ENCODE data around the gene DNAH14. TPM values are rescaled to one million over a fixed set of nuclear protein-coding genes. Genes with fewer than 3 reads are reported as not detected.

DNAH14 gene
- total and polyA plus RNA-seq, 10 of the 15 experiments (the other 5 are each of a cell fraction or from before 2014, with no cell fraction given), result 2.0 to 7.9 (median 4.8) TPM

DNA sequence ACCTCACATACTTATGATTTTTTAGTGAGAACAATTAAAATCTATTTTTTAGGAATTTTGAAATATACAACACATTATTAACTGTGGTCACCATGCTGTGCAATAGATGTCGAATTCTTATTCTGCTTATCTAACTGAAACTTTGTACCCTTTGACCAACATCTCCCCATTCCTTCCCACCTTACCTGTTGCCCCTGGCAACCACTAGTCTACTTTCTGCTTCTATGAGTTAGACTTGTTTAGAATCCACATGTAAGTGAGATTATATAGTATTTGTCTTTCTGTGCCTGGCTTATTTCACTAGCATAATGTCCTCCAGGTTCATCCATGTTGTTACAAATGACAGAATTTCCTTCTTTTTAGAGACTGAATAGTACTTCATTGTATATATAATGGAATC lies 330.1 kb downstream of the DNAH14 start:
- FAIRE-seq (no peak), ATAC-seq (no peak), DNase-seq (ENCODE audit: low read depth, low spot score) (no peak)
- ChIA-PET RAD21 (ENCODE audit: unreplicated experiment) (no interaction called here), POLR2A (no interaction called here), CTCF (no interaction called here), SMC1A (ENCODE audit: uncharacterized antibody, unreplicated experiment) (no interaction called here)
- BruUV-seq (replicated peaks), result no TSS peak
- no peak overlapping the region for H3K27ac ChIP-seq (ENCODE audit: control insufficient read depth, insufficient read depth)
- in situ Hi-C loops (cut with MboI), result no loop called here
- no peaks in the 10 kb centered on the region for H3K36me3 ChIP-seq (ENCODE audit: control insufficient read depth in 2 of 2, insufficient read depth in 2 of 2, low read length in 1 of 2)
- H3K4me1 ChIP-seq (ENCODE audit: control insufficient read depth, insufficient read depth, low read length), result no peaks in the 10 kb centered on the region
- H4K20me1 ChIP-seq (ENCODE audit: control insufficient read depth, insufficient read depth), result no peaks in the 10 kb centered on the region
- TF ChIP-seq FOS (IDR thresholded peaks at IDR 0.05; ENCODE audit: borderline replicate concordance, extremely low read depth, insufficient read length) (no peak), HDGF (IDR thresholded peaks at IDR 0.05) (no peak), DPF2 (IDR thresholded peaks at IDR 0.05) (no peak), HDAC2 (IDR thresholded peaks at IDR 0.05) (no peak), ZNF24 (IDR thresholded peaks at IDR 0.05) (no peak), NRF1 (conservative IDR thresholded peaks at IDR 0.05; ENCODE audit: low read depth, low read length) (no peak), TBL1XR1 (IDR thresholded peaks at IDR 0.05; ENCODE audit: low read depth, low read length) (no peak), RB1 (IDR thresholded peaks at IDR 0.05; ENCODE audit: borderline replicate concordance) (no peak), NFIC (IDR thresholded peaks at IDR 0.05; ENCODE audit: low read depth, low read length) (no peak), TAF1 (IDR thresholded peaks at IDR 0.05; ENCODE audit: borderline replicate concordance, low read depth, low read length) (no peak), CBX5 (IDR thresholded peaks at IDR 0.05; ENCODE audit: low read depth) (no peak), TARDBP (IDR thresholded peaks at IDR 0.05; ENCODE audit: borderline replicate concordance) (no peak), NBN (IDR thresholded peaks at IDR 0.05) (no peak), EZH2 (IDR thresholded peaks at IDR 0.05; ENCODE audit: borderline replicate concordance, control insufficient read depth, low read depth, low read length) (no peak), WRNIP1 (IDR thresholded peaks at IDR 0.05; ENCODE audit: borderline replicate concordance, low read depth, low read length) (no peak)
- TF ChIP-seq, protein P1, sequence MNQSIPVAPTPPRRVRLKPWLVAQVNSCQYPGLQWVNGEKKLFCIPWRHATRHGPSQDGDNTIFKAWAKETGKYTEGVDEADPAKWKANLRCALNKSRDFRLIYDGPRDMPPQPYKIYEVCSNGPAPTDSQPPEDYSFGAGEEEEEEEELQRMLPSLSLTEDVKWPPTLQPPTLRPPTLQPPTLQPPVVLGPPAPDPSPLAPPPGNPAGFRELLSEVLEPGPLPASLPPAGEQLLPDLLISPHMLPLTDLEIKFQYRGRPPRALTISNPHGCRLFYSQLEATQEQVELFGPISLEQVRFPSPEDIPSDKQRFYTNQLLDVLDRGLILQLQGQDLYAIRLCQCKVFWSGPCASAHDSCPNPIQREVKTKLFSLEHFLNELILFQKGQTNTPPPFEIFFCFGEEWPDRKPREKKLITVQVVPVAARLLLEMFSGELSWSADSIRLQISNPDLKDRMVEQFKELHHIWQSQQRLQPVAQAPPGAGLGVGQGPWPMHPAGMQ (IDR thresholded peaks at IDR 0.05; ENCODE audit: borderline replicate concordance), result no peak
- intact Hi-C loops (cut with micrococcal nuclease; ENCODE audit: unreplicated experiment), result no loop called here
- 0% methylated on average over 1 of the region's 1 CpG for WGBS (ENCODE audit: insufficient coverage, insufficient replicate concordance, low lambda C conversion rate, missing lambda C conversion rate)
- H3K27me3 ChIP-seq (replicated peaks in 1 of 2; ENCODE audit: control insufficient read depth in 2 of 2, insufficient read depth in 2 of 2, low read length in 1 of 2), result no peaks in the 10 kb centered on the region
- no peak overlapping the region for H3K4me2 ChIP-seq (ENCODE audit: control insufficient read depth, insufficient read depth)
- no peaks in the 10 kb centered on the region for H3K9me3 ChIP-seq (replicated peaks; ENCODE audit: control insufficient read depth, insufficient read depth, low read length)
- H3K79me2 ChIP-seq (ENCODE audit: control insufficient read depth, insufficient read depth, low read length), result no peaks in the 10 kb centered on the region
- H3K4me3 ChIP-seq, result no peak overlapping the region
- H3K9ac ChIP-seq (ENCODE audit: control insufficient read depth, insufficient read depth, low read length), result no peak overlapping the region
- H2AFZ ChIP-seq (ENCODE audit: control insufficient read depth, low read depth, low read length), result no peak overlapping the region

Data from GM12878 (cell line).